Hematopoietic multipotent progenitor cell treated with erythropoietin and hydrocortisone succinate and interleukin-3 and kit ligand, for 8 days (in vitro differentiated cells): ENCODE measurements around the gene CCNL2.

ENCODE experiments used
- DNase-seq: peaks from one replicate; pipeline ENCODE4 v3.0.0-alpha.2; 2015

CCNL2 gene

DNA sequence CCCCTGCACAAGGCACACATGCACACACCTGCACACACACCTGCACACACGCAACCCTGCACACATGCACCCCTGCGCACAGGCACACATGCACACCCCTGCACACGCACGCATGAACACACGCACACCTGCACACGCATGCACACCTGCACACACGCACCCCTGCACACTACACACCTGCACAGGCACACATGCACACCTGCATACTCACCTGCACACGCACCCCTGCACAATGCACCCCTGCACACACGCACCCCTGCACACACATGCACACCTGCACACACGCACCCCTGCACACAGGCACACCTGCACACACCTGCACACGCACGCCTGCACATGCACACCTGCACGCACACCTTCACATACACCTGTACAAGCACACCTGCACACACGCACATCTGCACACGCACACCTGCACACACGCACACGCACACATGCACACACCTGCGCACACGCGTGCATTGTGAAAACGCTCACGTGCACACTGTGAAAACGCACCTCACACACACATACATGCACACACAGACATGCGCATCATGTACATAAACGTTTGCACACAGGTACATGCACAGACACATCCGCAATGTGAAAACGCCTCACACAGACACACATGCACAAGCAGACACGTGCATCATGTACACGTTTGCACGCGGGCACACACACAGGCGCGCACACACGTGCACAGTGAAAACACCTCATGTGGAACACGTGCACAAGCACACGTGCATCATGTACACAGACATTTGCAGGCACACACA lies 58.2 kb downstream of the CCNL2 start:
- DNase-seq, result no peak

DNA sequence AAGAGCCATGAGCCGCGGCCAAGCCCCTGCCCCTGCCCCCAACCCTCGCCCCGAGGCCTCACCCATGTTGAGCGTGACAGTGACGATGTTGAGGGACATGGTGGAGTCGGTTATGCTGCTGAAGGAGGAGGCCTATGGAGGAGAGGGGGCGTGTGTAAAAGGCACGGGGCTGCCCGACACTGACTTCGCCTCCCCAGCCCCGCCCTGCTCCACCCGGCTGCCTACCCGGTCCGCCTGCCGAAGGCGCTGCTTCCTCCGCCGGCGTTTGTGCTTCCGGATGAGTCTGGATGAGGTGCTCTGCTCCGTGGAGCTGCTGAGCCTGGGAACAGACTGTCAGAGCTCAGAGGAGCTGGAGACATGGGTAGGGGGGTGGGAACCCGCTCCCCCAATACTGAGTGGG lies 59.0 kb downstream of the CCNL2 start:
- DNase-seq, result no peak

DNA sequence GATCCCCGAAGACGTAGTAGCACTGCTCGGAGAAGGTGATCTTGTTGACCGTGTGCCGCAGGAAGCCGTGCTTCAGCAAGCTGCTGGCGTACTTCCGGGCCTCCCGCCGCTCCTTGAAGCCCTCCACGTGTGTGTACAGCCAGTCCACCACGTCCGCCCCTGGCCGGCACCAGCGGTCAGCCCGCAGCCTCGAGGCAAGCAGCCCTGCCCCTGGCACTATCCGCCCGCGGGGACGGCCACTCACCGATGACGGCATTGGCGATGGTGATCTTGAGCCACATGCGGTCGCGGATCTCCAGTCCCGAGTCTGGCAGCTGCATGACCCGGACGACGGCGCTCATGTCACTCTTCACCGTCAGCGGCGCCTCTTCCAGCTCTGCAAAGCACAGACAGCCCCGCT lies 60.9 kb downstream of the CCNL2 start:
- DNase-seq, result no peak

DNA sequence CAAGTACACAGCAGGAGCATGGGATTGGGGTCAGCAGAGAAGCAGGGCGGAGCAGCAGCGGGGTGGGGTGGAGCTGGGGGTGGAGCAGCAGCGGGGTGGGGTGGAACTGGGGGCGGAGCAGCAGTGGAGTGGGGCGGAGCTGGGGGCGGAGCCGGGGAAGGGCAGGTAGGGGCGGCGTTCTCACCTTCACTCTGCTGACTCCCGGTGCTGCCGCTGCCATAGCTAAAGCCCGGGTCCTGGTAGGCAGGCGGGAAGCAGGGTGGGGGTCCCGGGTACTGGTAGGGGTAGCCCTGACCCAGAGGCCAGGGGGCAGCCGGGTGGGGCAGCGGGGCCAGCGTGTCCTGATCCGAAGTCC lies 61.4 kb downstream of the CCNL2 start:
- DNase-seq, result no peak

DNA sequence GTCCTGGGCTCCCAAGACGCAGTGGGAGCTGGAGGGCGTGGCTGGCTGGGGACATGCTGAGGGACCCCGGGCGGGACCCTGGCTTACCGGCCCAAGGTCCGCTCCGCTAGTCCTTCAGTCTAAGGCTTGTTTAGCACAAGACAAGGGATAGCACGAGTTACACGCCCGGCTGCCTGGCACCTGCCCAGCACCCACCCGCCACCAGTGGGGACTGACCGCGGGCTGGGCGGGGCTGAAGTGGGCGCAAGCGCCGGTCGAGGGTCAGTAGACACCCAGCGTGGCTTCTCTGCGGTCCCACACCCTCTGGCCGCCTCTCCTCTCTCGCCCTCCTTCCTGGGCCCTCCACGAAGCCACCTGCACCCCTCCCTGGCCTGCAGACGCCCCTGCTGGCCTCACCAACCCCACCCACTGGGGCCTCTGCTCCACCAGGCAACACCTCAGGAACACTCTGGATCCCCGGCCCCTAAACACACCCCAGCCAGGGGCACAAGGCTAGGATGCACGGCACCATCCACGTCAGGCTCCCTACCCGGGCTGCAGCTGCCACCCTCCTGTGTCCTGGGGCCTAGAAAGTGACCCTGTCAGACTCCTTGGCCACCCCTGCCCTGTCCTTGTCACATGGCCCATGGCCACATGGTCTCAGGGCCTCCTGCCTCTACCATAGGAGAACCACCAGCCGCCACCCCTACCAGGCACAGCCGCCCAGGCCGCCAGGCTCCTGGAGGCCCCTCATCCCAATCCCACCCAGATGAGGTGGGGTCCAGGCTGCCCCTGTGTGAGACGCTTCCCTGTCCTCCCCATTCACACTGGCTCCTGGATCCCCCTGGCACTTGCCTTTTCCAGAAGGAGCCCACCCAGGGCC lies 62.0 kb downstream of the CCNL2 start:
- no peak for DNase-seq

DNA sequence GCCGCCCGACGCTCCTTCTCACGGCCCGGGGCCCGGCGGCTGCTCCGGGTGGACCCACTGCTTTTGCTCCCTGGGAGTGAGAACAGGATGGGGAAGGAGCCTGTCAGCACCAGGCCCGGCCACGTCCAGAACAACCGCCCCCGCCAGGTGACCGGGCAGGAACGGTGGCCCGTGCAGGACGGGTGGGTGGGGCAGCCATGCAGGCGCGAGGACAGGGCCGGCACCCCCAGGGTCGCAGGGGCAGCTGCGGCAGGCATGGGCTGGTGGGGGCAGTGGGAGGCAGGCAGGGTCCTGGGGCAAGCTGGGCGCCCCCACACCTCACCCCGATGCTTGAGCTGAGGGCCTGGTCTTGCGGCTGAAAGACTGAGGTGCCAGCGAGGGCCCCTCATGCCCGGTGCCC lies 62.7 kb downstream of the CCNL2 start:
- DNase-seq, result no peak

DNA sequence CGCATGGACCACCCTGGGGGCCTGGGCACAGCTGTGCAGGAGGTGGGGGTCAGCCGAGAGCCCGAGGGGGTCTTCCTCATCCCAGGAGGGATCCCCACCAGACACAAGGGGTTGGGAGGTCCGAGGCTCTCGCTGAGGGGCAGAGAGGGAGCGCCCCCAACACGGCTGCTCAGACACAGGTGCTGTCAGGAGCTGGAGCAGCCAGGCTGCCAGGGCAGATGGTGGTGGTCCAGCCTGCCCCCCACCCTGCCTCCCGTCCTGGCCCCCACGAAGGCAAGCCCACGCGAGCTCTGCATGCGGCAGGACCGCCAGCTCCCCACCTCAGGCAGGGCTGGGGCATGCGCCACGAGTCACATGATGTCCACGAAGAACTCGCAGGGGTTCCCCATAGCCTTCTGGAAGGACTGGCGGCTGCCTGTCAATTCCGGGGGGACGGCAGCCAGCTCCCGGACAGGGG lies 63.3 kb downstream of the CCNL2 start:
- no peak for DNase-seq
